Fibroblast of the aortic adventitia (primary cell): ENCODE measurements around the gene PCDHA1. TPM values are rescaled to one million over a fixed set of nuclear protein-coding genes. Genes with fewer than 3 reads are reported as not detected.

Source experiments
- DNase-seq: peaks from one replicate; pipeline ENCODE4 v3.0.0-alpha.2; 2010; ENCODE audit warnings: low read depth
- H3K4me3 ChIP-seq: 2 replicates; pipeline ENCODE4 v1.5.1; 2011; ENCODE audit warnings: low read depth, mild to moderate bottlenecking, control low read depth, low read length, moderate library complexity
- CTCF ChIP-seq: IDR thresholded peaks from 2 replicates; pipeline ENCODE4 v1.5.1; 2011; ENCODE audit warnings: mild to moderate bottlenecking, low read length, control low read depth, inconsistent platforms; ENCODE audit not compliant: insufficient read depth
- total RNA-seq: library from RNA; depleted of rRNA; stranded (reverse); fragments of >200 nt; gene quantifications from 2 replicates; pipeline ENCODE4 v1.2.3, GENCODE V29; 2012; ENCODE audit warnings: low replicate concordance

PCDHA1 gene
- total RNA-seq, 1 donor, result 0.09 TPM

- no peak for TF ChIP-seq CTCF
- H3K4me3 ChIP-seq, result no peak overlapping the region
- DNase-seq, result no peak
Measured at GRCh38 chr5:141001844-141002604, 216.1 kb downstream of the PCDHA1 start.

- no peak overlapping the region for H3K4me3 ChIP-seq
- TF ChIP-seq CTCF, result no peak
- DNase-seq, result no peak
Measured at GRCh38 chr5:141002605-141002965, 216.6 kb downstream of the PCDHA1 start.

- TF ChIP-seq CTCF, result no peak
- no peak overlapping the region for H3K4me3 ChIP-seq
- DNase-seq, result no peak
Measured at GRCh38 chr5:141003031-141003430, 217.1 kb downstream of the PCDHA1 start.

GRCh38 chr5:141003791-141004611 is 218.1 kb downstream of the PCDHA1 start:
- no peak for TF ChIP-seq CTCF

GRCh38 chr5:141007791-141008190 is 221.9 kb downstream of the PCDHA1 start:
- H3K4me3 ChIP-seq, result no peak overlapping the region
- TF ChIP-seq CTCF, result no peak
- no peak for DNase-seq

More at GRCh38 chr5:141003791-141004611, 218.1 kb downstream of the PCDHA1 start:
- no peak overlapping the region for H3K4me3 ChIP-seq
- DNase-seq, result no peak

GRCh38 chr5:141010047-141010793 is 224.3 kb downstream of the PCDHA1 start:
- DNase-seq, result no peak
- TF ChIP-seq CTCF, result no peak
- no peak overlapping the region for H3K4me3 ChIP-seq
